HG03571 (cell line): ENCODE data around the gene MRPL38.
A peak's percentile ranks its signal among the peaks of the same experiment; 100 is the strongest.
"Not testable (repeated sequence)": the region's sequence is repeated elsewhere in the genome, so short reads cannot be mapped to it uniquely, and the experiment has no call there.

Experiments used
- ATAC-seq: cut with Tn5 transposase; IDR thresholded peaks from one replicate; pipeline ENCODE4 v1.9.1; 2021; ENCODE audit not compliant: unreplicated experiment

Gene MRPL38

GRCh38 chr17:75876938-75877751 lies 27.5 kb downstream of the MRPL38 start:
- ATAC-seq = no peak

DNA sequence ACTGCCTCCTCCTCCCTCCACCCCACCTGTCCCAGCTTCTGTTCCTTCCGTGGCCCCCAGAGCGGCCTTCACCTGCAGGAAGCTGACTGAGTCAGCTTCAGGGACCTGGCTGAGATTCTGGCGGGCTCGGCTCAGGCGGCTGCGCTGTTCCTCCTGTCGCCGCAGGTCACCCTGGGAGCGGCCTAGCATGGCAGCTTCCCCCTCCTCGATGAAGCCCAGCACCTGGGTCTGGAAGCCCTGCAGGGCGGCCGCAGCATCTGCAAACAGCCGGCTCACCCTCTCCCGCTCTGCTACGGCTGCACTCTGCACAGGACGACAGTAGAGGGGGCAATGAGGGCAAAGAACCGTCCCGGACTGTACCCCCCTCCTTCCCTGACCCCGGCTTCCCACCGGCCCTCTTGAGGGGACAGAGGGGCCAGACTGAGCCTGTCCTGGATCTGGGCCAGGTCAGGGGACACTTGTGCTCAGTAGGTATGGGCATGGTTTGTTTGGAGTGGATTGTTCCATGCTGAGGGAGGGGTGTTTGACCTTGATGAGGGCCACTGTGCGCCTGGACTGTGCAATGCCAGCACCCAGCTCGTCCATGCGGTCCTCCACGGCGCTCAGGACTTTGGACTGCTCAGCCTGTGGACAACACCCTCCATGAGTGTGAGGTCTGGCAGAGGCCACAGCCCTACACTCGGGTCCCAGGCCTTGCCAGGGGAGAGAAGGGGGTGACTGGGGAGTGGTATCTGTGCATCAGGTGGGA lies 28.3 kb downstream of the MRPL38 start:
- no peak for ATAC-seq

- no peak for ATAC-seq
These were observed 28.8 kb downstream of the MRPL38 start for GRCh38 chr17:75875940-75876189.

GRCh38 chr17:75875182-75875939 lies 29.3 kb downstream of the MRPL38 start:
- no peak for ATAC-seq

GRCh38 chr17:75874323-75875181 lies 30.1 kb downstream of the MRPL38 start:
- ATAC-seq = no peak

DNA sequence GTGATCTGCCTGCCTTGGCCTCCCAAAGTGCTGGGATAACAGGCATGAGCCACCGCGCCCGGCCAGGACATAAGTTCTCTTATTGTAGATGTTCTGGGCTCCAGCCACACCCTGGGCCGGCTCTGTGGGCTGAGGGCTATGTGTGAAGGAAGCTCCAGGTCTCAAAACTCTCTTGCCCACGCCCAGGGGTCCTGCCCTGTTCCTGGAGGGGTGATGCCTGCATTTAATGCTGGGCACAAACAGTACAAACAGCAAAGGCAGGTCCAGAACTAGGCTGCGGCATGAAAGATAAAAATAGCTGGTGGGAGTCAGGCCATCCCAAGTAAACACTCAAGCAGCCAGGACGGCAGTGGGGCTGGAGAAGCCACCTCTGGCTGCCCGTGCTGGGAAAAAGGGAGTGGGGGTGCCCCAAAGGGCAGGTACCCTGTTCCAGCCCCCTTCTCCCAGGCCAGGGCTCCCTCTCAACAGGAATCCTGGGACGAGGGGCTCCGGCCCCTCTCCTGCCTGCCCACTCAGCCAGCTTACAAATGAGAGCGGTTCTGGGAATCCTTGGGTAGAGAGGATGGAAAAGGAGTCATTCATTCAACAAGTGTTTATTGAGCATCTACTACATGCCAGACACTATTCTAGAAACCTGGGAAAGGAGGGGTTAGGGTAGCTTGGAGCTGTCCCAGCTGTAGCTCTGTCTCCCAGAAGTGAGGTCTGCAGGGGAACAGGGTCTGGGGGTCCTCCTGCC lies 30.9 kb downstream of the MRPL38 start:
- ATAC-seq = no peak

GRCh38 chr17:75872434-75873351 lies 32.0 kb downstream of the MRPL38 start:
- no peak for ATAC-seq

GRCh38 chr17:75870228-75870627 lies 34.5 kb downstream of the MRPL38 start:
- not testable (repeated sequence) for ATAC-seq

- ATAC-seq = no peak
These were observed 35.2 kb downstream of the MRPL38 start for GRCh38 chr17:75869282-75870141.

- ATAC-seq = not testable (repeated sequence)
These were observed 35.9 kb downstream of the MRPL38 start for GRCh38 chr17:75868730-75869281.

GRCh38 chr17:75865404-75866188 lies 39.1 kb downstream of the MRPL38 start:
- ATAC-seq = not testable (repeated sequence)

- ATAC-seq = not testable (repeated sequence)
These were observed 39.8 kb downstream of the MRPL38 start for GRCh38 chr17:75864887-75865286.

DNA sequence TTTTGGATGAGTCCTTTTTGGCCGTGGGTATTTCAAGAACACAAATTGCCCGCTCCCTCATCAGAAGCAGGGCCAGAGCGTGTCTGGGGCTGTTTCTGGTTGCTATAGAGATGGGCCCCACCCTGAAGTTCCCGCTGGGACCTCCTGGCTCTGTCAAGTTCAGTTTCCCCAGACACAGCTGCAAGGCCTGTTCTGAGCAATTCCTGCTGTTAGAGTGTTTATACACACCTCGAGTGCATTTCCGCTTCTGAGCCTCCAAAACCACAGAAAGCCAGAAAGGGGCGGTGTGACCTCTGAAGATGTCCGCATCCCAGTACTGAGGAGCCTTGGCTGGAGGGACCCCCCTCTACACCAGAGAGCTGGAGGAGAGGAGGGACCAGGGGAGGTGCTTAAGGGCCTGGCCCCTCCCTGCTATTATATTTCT lies 40.2 kb downstream of the MRPL38 start:
- ATAC-seq = peak; percentile 81

DNA sequence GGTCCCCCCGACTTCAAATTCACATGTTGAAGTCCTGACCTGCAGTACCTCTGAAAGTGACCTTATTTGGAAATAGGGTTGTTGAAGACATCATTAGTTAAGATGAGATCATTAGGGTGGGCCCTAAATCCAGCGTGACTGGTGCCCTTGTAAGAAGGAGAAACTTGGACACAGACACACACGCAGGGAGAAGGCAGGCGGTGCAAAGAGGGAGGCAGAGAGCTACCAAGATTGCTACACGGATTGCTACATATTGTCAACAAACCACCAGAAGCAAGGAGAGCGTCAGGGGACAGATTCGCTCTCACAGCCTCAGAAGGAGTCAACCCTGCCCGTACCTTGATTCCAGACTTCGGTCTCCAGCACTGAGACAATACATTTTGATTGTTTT lies 42.8 kb downstream of the MRPL38 start:
- ATAC-seq = no peak

GRCh38 chr17:75859358-75859757 lies 45.3 kb downstream of the MRPL38 start:
- not testable (repeated sequence) for ATAC-seq

DNA sequence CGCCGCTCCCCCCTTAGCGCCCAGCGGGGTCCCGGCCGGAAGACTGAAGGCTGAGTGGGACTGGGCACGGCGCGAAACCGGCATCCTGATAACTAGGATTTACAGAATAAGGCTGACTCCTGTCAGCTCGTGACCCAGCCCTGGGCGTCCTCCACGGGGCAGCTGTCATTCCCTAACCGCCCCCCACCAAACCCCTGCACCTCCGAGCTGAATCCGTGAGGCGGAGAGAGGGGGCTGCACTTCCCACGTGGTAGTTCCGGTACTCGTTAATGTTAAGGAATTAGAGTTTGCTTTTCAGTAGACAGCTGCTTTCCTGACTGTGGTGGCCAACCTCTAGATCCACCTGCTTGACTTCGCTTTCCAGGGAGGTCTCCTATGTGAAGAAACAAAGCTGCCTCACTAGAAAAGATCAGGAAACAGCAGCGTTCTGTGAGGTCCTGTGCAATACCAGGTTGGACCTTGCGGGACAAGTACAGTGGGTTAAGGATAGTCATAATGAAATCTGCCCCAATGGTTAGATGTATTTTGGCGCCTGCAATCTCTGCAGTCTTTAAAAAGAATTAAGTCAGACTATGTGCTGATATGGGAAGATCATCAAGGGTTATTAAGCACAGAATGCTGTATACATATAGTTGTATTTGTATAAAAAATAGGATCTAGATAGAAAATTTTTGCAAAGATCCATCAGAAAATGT lies 48.5 kb downstream of the MRPL38 start:
- no peak for ATAC-seq
